ENCODE results near the gene SLC8A3.

The SLC8A3 gene

GRCh38 chr14:70006699-70007098 is 182.1 kb downstream of the SLC8A3 start:
- no peak for DNase-seq (ENCODE audit: low read depth)
- TF ChIP-seq CTCF (IDR thresholded peaks at IDR 0.05; ENCODE audit: control insufficient read depth, insufficient read depth, low read depth, low read length, missing control alignments) = no peak
- no peak overlapping the region for H3K4me3 ChIP-seq (ENCODE audit: control insufficient read depth, low read depth, low read length)

GRCh38 chr14:70005281-70005805 is 183.4 kb downstream of the SLC8A3 start:
- no peak for DNase-seq (ENCODE audit: low read depth)
- no peak overlapping the region for H3K4me3 ChIP-seq (ENCODE audit: control insufficient read depth, low read depth, low read length)
- TF ChIP-seq CTCF (IDR thresholded peaks at IDR 0.05; ENCODE audit: control insufficient read depth, insufficient read depth, low read depth, low read length, missing control alignments) = no peak

- TF ChIP-seq CTCF (IDR thresholded peaks at IDR 0.05; ENCODE audit: control insufficient read depth, insufficient read depth, low read depth, low read length, missing control alignments) = no peak
- no peak for DNase-seq (ENCODE audit: low read depth)
- no peak overlapping the region for H3K4me3 ChIP-seq (ENCODE audit: control insufficient read depth, low read depth, low read length)
Observed at GRCh38 chr14:70004791-70005190, 184.0 kb downstream of the SLC8A3 start.

GRCh38 chr14:70002589-70003346 is 186.0 kb downstream of the SLC8A3 start:
- no peak overlapping the region for H3K4me3 ChIP-seq (ENCODE audit: control insufficient read depth, low read depth, low read length)
- TF ChIP-seq CTCF (IDR thresholded peaks at IDR 0.05; ENCODE audit: control insufficient read depth, insufficient read depth, low read depth, low read length, missing control alignments) = no peak
- DNase-seq (ENCODE audit: low read depth) = no peak

- DNase-seq (ENCODE audit: low read depth) = no peak
- TF ChIP-seq CTCF (IDR thresholded peaks at IDR 0.05; ENCODE audit: control insufficient read depth, insufficient read depth, low read depth, low read length, missing control alignments) = no peak
- H3K4me3 ChIP-seq (ENCODE audit: control insufficient read depth, low read depth, low read length) = no peak overlapping the region
Observed at GRCh38 chr14:70000601-70001000, 188.2 kb downstream of the SLC8A3 start.

- DNase-seq (ENCODE audit: low read depth) = no peak
- no peak overlapping the region for H3K4me3 ChIP-seq (ENCODE audit: control insufficient read depth, low read depth, low read length)
- TF ChIP-seq CTCF (IDR thresholded peaks at IDR 0.05; ENCODE audit: control insufficient read depth, insufficient read depth, low read depth, low read length, missing control alignments) = no peak
Observed at GRCh38 chr14:69999261-69999674, 189.5 kb downstream of the SLC8A3 start.
